CD14-positive monocyte (primary cell): ENCODE results near the gene ROPN1. TPM values are rescaled to one million over a fixed set of nuclear protein-coding genes. Genes with fewer than 3 reads are reported as not detected.

Source experiments
- DNase-seq, 3 donors: peaks; one replicate each; pipeline ENCODE4 v3.0.0-alpha.2; 2011 to 2022
- H2AFZ ChIP-seq: 2 replicates; pipeline ENCODE4 v1.6.0; 2012; ENCODE audit warnings: mild to moderate bottlenecking, low read depth, low read length, inconsistent platforms; ENCODE audit not compliant: insufficient read depth, poor library complexity, severe bottlenecking
- H3K27ac ChIP-seq, 2 donors: 1 replicate in 1 of 2; 2 replicates in 1 of 2; pipeline ENCODE4 v1.5.1; 2012 to 2013; ENCODE audit warnings: low read length in 2 of 2, control low read depth in 1 of 2, inconsistent platforms in 1 of 2, low read depth in 1 of 2, mild to moderate bottlenecking in 1 of 2
- H3K27me3 ChIP-seq, 2 donors: one replicate each; pipeline versions ENCODE4 v1.6.0 to v1.6.1; 2011 to 2013; ENCODE audit warnings: low read length in 2 of 2; ENCODE audit not compliant: control insufficient read depth in 2 of 2, insufficient read depth in 2 of 2
- H3K36me3 ChIP-seq, 2 donors: replicated peaks in 1 of 2; 1 replicate in 1 of 2; 2 replicates in 1 of 2; pipeline versions ENCODE4 v1.5.1 to v1.6.1; 2012 to 2013; ENCODE audit warnings: low read length in 2 of 2, control low read depth in 1 of 2, inconsistent platforms in 1 of 2, mild to moderate bottlenecking in 1 of 2; ENCODE audit not compliant: insufficient read depth in 2 of 2, control insufficient read depth in 1 of 2
- H3K4me1 ChIP-seq, 2 donors: 1 replicate in 1 of 2; 2 replicates in 1 of 2; pipeline versions ENCODE4 v1.5.1 to v1.6.1; 2012 to 2013; ENCODE audit warnings: low read length in 2 of 2, control low read depth in 1 of 2, inconsistent platforms in 1 of 2, mild to moderate bottlenecking in 1 of 2, moderate library complexity in 1 of 2; ENCODE audit not compliant: insufficient read depth in 2 of 2, control insufficient read depth in 1 of 2
- H3K4me2 ChIP-seq: replicated peaks from 2 replicates; pipeline ENCODE3; 2012; ENCODE audit warnings: low read length, moderate library complexity, mild to moderate bottlenecking; ENCODE audit not compliant: poor library complexity, severe bottlenecking; ENCODE audit errors: extremely low read depth
- H3K4me3 ChIP-seq, 3 experiments: fragments of 200-600 bp in 1 of 3; sonication (generic) in 1 of 3; replicated peaks in 1 of 3; 1 replicate in 2 of 3; 2 replicates in 1 of 3; pipeline ENCODE4 v1.5.1; 2011 to 2013; ENCODE audit warnings: low read length in 3 of 3, mild to moderate bottlenecking in 3 of 3, control low read depth in 2 of 3, low read depth in 2 of 3, inconsistent platforms in 1 of 3, moderate library complexity in 1 of 3
- H3K79me2 ChIP-seq: 2 replicates; pipeline ENCODE4 v1.6.0; 2012; ENCODE audit warnings: mild to moderate bottlenecking, control low read depth, inconsistent platforms, low read length, moderate library complexity; ENCODE audit not compliant: insufficient read depth
- H3K9ac ChIP-seq: 2 replicates; pipeline ENCODE4 v1.6.0; 2017; ENCODE audit warnings: low read length, mild to moderate bottlenecking; ENCODE audit not compliant: insufficient read depth, poor library complexity, severe bottlenecking
- H3K9me3 ChIP-seq, 2 donors: replicated peaks in 1 of 2; 1 replicate in 1 of 2; 2 replicates in 1 of 2; pipeline versions ENCODE4 v1.5.1 to v1.6.1; 2012 to 2013; ENCODE audit warnings: low read length in 2 of 2, control low read depth in 1 of 2; ENCODE audit not compliant: control insufficient read depth in 1 of 2, insufficient read depth in 1 of 2
- H4K20me1 ChIP-seq: 2 replicates; pipeline ENCODE4 v1.6.0; 2012; ENCODE audit warnings: mild to moderate bottlenecking, low read length, control low read depth, moderate library complexity; ENCODE audit not compliant: insufficient read depth
- H3K27ac Mint-ChIP-seq, 7 donors: one replicate each; pipeline ENCODE4 v1.8.0; 2020; ENCODE audit warnings: mild to moderate bottlenecking in 7 of 7, mixed read lengths in 7 of 7, moderate library complexity in 6 of 7, inconsistent platforms in 2 of 7
- H3K27me3 Mint-ChIP-seq, 3 donors: one replicate each; pipeline ENCODE4 v1.8.0; 2021 to 2022; ENCODE audit warnings: low read depth in 3 of 3, mild to moderate bottlenecking in 3 of 3, mixed read lengths in 3 of 3, moderate library complexity in 3 of 3, inconsistent platforms in 1 of 3
- H3K36me3 Mint-ChIP-seq, 2 donors: one replicate each; pipeline ENCODE4 v1.8.0; 2020; ENCODE audit warnings: mixed read lengths in 2 of 2, inconsistent platforms in 1 of 2, mild to moderate bottlenecking in 1 of 2
- H3K4me1 Mint-ChIP-seq: one replicate; pipeline ENCODE4 v1.8.0; 2020; ENCODE audit warnings: mild to moderate bottlenecking, mixed read lengths
- H3K4me3 Mint-ChIP-seq, 2 donors: one replicate each; pipeline ENCODE4 v1.8.0; 2020; ENCODE audit warnings: mild to moderate bottlenecking in 2 of 2, mixed read lengths in 2 of 2, moderate library complexity in 1 of 2
- H3K9me3 Mint-ChIP-seq, 7 donors: one replicate each; pipeline ENCODE4 v1.8.0; 2020 to 2022; ENCODE audit warnings: mixed read lengths in 7 of 7, mild to moderate bottlenecking in 6 of 7, moderate library complexity in 6 of 7, inconsistent platforms in 2 of 7
- WGBS: methylation state at CpG from one replicate; pipeline ENCODE4 v1.1.5; 2013; ENCODE audit warnings: missing lambda C conversion rate; ENCODE audit not compliant: insufficient coverage; 5-methylcytosine and 5-hydroxymethylcytosine counted together
- intact Hi-C, 2 donors: fragments of 100-400 bp; cut with micrococcal nuclease; formaldehyde crosslinking; loops; one replicate each; pipeline versions ENCODE4 v1.15.0 to v1.15.1; 2023
- polyA plus RNA-seq, 3 donors: library from polyadenylated mRNA; depleted of rRNA in 1 of 3; unstranded in 2 of 3; stranded (reverse) in 1 of 3; fragments of 300-500 nt in 2 of 3; fragments of >200 nt in 1 of 3; fragmentation: Illumina TruSeq in 2 of 3; gene quantifications; 1 replicate in 2 of 3; 2 replicates in 1 of 3; pipeline ENCODE4 v1.2.3, GENCODE V29; 2012 to 2021
- TF ChIP-seq, protein P1 (sequence below): fragments of 200-600 bp; IDR thresholded peaks from one replicate; pipeline ENCODE4 v1.8.0; 2022; ENCODE audit warnings: antibody characterized with exemption, mild to moderate bottlenecking

The ROPN1 gene
- polyA plus RNA-seq, 3 donors, result not detected

DNA sequence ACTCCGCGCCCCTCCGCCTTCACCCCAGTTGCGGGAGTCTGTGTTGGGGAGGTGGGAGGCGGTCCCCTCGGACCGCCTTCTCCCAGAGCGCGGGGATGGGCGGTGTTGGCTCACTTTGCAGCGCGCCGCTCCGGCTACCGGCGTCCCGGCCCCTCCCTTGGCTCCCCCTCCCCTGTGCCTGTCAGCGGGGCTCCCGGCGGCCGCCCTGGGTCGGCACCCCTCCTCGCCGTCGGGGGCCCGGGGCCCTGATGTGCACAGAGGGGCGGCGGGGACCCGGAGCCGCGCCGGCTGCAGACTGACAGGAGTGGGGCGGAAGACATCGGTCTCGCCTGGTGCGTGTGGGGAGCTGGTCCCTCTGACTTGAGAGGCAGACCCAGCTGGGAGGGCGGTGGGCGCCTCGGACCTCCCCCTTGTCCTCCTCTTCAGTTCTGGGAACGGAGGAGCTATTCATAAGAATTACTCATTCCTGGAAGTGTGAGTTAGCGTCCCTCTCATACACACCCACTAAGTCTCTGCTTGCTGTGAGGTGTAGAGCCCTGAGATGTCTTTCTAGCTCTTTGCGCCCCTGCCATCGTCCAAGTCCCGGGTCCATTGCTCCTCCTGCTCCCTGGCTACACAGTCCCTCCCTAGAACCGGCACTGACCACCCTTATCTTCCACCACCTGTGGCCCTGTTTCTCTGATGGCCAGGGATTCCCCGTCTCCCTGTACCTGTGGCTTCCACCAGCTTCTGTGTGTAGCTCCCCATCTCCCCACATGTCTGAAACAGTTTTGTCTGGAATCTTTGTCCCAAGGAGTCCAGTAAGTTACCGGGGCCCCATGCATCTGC is 42.3 kb upstream of the ROPN1 start:
- Histone ChIP-seq H3K36me3 (no peaks in the 10 kb centered on the region), H3K4me3 (peak overlapping the region in 1 of 3 experiments; percentile 63), H3K9me3 (peaks cover 0 to 14% of the 10 kb centered on the region in 2 donors), H3K27me3 (peaks cover 76 to 80% of the 10 kb centered on the region in 2 donors), H4K20me1 (no peaks in the 10 kb centered on the region), H3K27ac (no peak overlapping the region), H2AFZ (no peak overlapping the region), H3K79me2 (no peaks in the 10 kb centered on the region), H3K9ac (no peak overlapping the region), H3K4me2 (peak overlapping the region; percentile 74), H3K4me1 (peaks cover 5 to 9% of the 10 kb centered on the region in 2 donors)
- H3K27me3 Mint-ChIP-seq, result peaks cover 50 to 60% (median 52%) of the 10 kb centered on the region in 3 donors
- no peak for DNase-seq
- TF ChIP-seq, protein P1, sequence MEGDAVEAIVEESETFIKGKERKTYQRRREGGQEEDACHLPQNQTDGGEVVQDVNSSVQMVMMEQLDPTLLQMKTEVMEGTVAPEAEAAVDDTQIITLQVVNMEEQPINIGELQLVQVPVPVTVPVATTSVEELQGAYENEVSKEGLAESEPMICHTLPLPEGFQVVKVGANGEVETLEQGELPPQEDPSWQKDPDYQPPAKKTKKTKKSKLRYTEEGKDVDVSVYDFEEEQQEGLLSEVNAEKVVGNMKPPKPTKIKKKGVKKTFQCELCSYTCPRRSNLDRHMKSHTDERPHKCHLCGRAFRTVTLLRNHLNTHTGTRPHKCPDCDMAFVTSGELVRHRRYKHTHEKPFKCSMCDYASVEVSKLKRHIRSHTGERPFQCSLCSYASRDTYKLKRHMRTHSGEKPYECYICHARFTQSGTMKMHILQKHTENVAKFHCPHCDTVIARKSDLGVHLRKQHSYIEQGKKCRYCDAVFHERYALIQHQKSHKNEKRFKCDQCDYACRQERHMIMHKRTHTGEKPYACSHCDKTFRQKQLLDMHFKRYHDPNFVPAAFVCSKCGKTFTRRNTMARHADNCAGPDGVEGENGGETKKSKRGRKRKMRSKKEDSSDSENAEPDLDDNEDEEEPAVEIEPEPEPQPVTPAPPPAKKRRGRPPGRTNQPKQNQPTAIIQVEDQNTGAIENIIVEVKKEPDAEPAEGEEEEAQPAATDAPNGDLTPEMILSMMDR, result no peak
- peaks cover 9% of the 10 kb centered on the region for H3K4me1 Mint-ChIP-seq
- peaks cover 3 to 11% of the 10 kb centered on the region in 2 donors for H3K36me3 Mint-ChIP-seq
- no peak overlapping the region for H3K27ac Mint-ChIP-seq
- peak overlapping the region; percentile 44 to 70 for H3K4me3 Mint-ChIP-seq
- intact Hi-C loops, result no loop called here
- H3K9me3 Mint-ChIP-seq, result peaks cover 0 to 23% (median 9%) of the 10 kb centered on the region in 7 donors
- WGBS, result 5% methylated on average over 37 of the region's 47 CpGs

DNA sequence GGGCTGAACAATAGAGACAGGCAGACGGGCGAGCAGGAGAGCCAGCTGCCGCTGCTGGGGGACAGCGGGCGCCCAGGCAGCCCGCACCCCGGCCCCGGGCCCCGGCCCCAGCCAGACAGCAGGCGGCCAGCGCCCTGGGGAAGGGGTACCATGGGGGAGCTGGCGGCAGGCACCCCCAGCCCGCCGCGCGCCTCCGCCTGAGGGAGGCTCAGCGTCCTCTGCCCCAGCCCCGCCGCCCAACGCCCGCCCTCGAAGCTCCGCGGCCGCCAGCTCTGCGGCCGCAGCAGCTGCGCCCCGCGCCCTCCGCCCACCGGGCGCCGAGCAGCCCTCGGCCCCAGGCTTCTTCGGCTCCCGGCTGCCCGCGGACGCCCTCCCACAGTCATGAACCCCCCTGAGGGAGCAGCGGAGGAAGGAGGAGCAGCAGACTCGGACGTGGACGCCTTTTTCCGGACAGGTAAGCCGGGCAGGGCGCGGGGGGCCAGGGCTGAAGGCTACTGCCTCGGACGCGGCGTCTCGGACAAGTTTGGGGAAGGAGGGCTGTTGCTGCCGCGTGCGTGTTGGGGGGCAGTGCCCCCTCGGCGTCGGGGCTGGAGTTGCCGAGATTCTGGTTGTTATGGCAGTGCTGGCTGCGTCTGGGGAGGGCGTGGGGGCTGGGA is 41.6 kb upstream of the ROPN1 start, which contains the start of gene KALRN:
Gene KALRN, plus strand, starts transcription at position 10 of the 656 bp plus-strand sequence.
- H3K9me3 ChIP-seq, result peaks cover 0 to 14% of the 10 kb centered on the region in 2 donors
- H3K9ac ChIP-seq, result peak within 1 kb of the TSS; percentile 15
- H3K36me3 ChIP-seq, result no peaks in the 10 kb centered on the region
- H3K4me2 ChIP-seq, result peak within 1 kb of the TSS; percentile 74
- Mint-ChIP-seq H3K9me3 (peaks cover 0 to 23% (median 9%) of the 10 kb centered on the region in 7 donors), H3K4me3 (peak within 1 kb of the TSS; percentile 72 to 95), H3K27me3 (peaks cover 50 to 64% (median 56%) of the 10 kb centered on the region in 3 donors), H3K4me1 (peaks cover 9% of the 10 kb centered on the region), H3K36me3 (peaks cover 3 to 11% of the 10 kb centered on the region in 2 donors), H3K27ac (no peak within 1 kb of the TSS)
- TF ChIP-seq, protein P1, result peak; percentile 62
- intact Hi-C loops, result no loop called here
- H4K20me1 ChIP-seq, result no peaks in the 10 kb centered on the region
- H3K4me1 ChIP-seq, result peaks cover 5 to 9% of the 10 kb centered on the region in 2 donors
- under 1% methylated on average over 59 of the region's 63 CpGs for WGBS
- no peak within 1 kb of the TSS for H3K27ac ChIP-seq
- H3K27me3 ChIP-seq, result peaks cover 77 to 81% of the 10 kb centered on the region in 2 donors
- DNase-seq, result no peak
- peak within 1 kb of the TSS; percentile 68 for H2AFZ ChIP-seq
- H3K79me2 ChIP-seq, result no peaks in the 10 kb centered on the region
- H3K4me3 ChIP-seq, result peak within 1 kb of the TSS in 1 of 3 experiments; percentile 63
